Tibial nerve (tissue), 4 donors: ENCODE results near the gene BAHCC1.
"Not testable (repeated sequence)": the region's sequence is repeated elsewhere in the genome, so short reads cannot be mapped to it uniquely, and the experiment has no call there.

ENCODE experiments used
- CTCF ChIP-seq, 5 experiments: fragments of 200-600 bp in 3 of 5; fragments of 450-650 bp in 2 of 5; sonication (generic) in 3 of 5; IDR thresholded peaks; one replicate each; pipeline ENCODE4 v1.5.1; 2016 to 2019; ENCODE audit warnings: antibody characterized with exemption in 5 of 5, mild to moderate bottlenecking in 3 of 5, moderate library complexity in 2 of 5
- EP300 ChIP-seq, 2 donors: sonication (generic); formaldehyde crosslinking; IDR thresholded peaks; one replicate each; pipeline ENCODE4 v1.6.1; 2017; ENCODE audit warnings: antibody characterized with exemption in 2 of 2, mild to moderate bottlenecking in 1 of 2

GRCh38 chr17:81351329-81352052 lies 43.8 kb upstream of the BAHCC1 start:
- not testable (repeated sequence) for TF ChIP-seq CTCF, EP300 (IDR thresholded peaks at IDR 0.05)
